Measurements from ENCODE around the gene LAP3. TPM values are rescaled to one million over a fixed set of nuclear protein-coding genes. Genes with fewer than 3 reads are reported as not detected.

Gene LAP3
- total and polyA plus RNA-seq, 4 experiments from 2014 or later, result 25.6 to 71.3 (median 35.1) TPM

- no peak overlapping the region for H3K27ac ChIP-seq (ENCODE audit: low read depth, low read length)
- H3K27me3 ChIP-seq (ENCODE audit: insufficient read depth, low read length), result no peaks in the 10 kb centered on the region
- H3K27ac Mint-ChIP-seq, result peak overlapping the region in 1 of 7 donors; percentile 51
- peaks cover 62% of the 10 kb centered on the region for H3K36me3 ChIP-seq (ENCODE audit: insufficient read depth, low read length)
- H3K4me3 Mint-ChIP-seq, result no peak overlapping the region
- H3K36me3 Mint-ChIP-seq, result peaks cover 47 to 90% of the 10 kb centered on the region in 2 donors
- CTCF ChIA-PET (ENCODE audit: partially characterized antibody), result interaction anchor here (9.9 kb wide), 1 partner anchor 84 kb away, joined by 148 read pairs; no protein-coding TSS in a partner anchor
- peaks cover 0 to 21% (median 10%) of the 10 kb centered on the region in 4 donors for H3K4me1 Mint-ChIP-seq
- H3K27me3 Mint-ChIP-seq, result no peaks in the 10 kb centered on the region
- no peak for DNase-seq
- no peaks in the 10 kb centered on the region for H3K9me3 ChIP-seq (ENCODE audit: control insufficient read depth in 1 of 2, low read length in 2 of 2)
- no peak overlapping the region for H3K4me3 ChIP-seq (ENCODE audit: low read length in 2 of 2)
- no peaks in the 10 kb centered on the region for H3K4me1 ChIP-seq (ENCODE audit: insufficient read depth, low read length)
- H3K9me3 Mint-ChIP-seq, result no peaks in the 10 kb centered on the region
- POLR2A ChIA-PET (ENCODE audit: partially characterized antibody), result no interaction called here
- intact Hi-C loops (cut with micrococcal nuclease), result no loop called here
Measured at GRCh38 chr4:17630228-17630627, 53.2 kb downstream of the LAP3 start.

- no peak overlapping the region for H3K27ac Mint-ChIP-seq
- H3K4me1 Mint-ChIP-seq, result peaks cover 0 to 18% (median 6%) of the 10 kb centered on the region in 4 donors
- no peaks in the 10 kb centered on the region for H3K4me1 ChIP-seq (ENCODE audit: insufficient read depth, low read length)
- no peak overlapping the region for H3K4me3 Mint-ChIP-seq
- no peaks in the 10 kb centered on the region for H3K9me3 Mint-ChIP-seq
- no peak overlapping the region for H3K27ac ChIP-seq (ENCODE audit: low read depth, low read length)
- H3K36me3 ChIP-seq (ENCODE audit: insufficient read depth, low read length), result peaks cover 36% of the 10 kb centered on the region
- no peaks in the 10 kb centered on the region for H3K27me3 ChIP-seq (ENCODE audit: insufficient read depth, low read length)
- no peaks in the 10 kb centered on the region for H3K9me3 ChIP-seq (ENCODE audit: control insufficient read depth in 1 of 2, low read length in 2 of 2)
- DNase-seq, result no peak
- no peak overlapping the region for H3K4me3 ChIP-seq (ENCODE audit: low read length in 2 of 2)
- ChIA-PET CTCF (ENCODE audit: partially characterized antibody) (interaction anchor here (9.9 kb wide), 1 partner anchor 87 kb away, joined by 148 read pairs; no protein-coding TSS in a partner anchor), POLR2A (ENCODE audit: partially characterized antibody) (no interaction called here)
- peaks cover 26 to 65% of the 10 kb centered on the region in 2 donors for H3K36me3 Mint-ChIP-seq
- H3K27me3 Mint-ChIP-seq, result no peaks in the 10 kb centered on the region
- intact Hi-C loops (cut with micrococcal nuclease), result no loop called here
Measured at GRCh38 chr4:17633600-17633999, 56.6 kb downstream of the LAP3 start.

- no peak for DNase-seq
- Histone ChIP-seq H3K36me3 (ENCODE audit: insufficient read depth, low read length) (peaks cover 25% of the 10 kb centered on the region), H3K27ac (ENCODE audit: low read depth, low read length) (no peak overlapping the region), H3K27me3 (ENCODE audit: insufficient read depth, low read length) (no peaks in the 10 kb centered on the region), H3K4me3 (ENCODE audit: low read length in 2 of 2) (no peak overlapping the region), H3K4me1 (ENCODE audit: insufficient read depth, low read length) (no peaks in the 10 kb centered on the region), H3K9me3 (ENCODE audit: control insufficient read depth in 1 of 2, low read length in 2 of 2) (no peaks in the 10 kb centered on the region)
- CTCF ChIA-PET (ENCODE audit: partially characterized antibody), result interaction anchor here (9.9 kb wide), 1 partner anchor 89 kb away, joined by 148 read pairs; no protein-coding TSS in a partner anchor
- Mint-ChIP-seq H3K27ac (peak overlapping the region in 3 of 7 donors; percentile 32 to 59 (median 38)), H3K36me3 (peaks cover 21 to 55% of the 10 kb centered on the region in 2 donors), H3K4me3 (no peak overlapping the region), H3K4me1 (peaks cover 0 to 6% (median 2%) of the 10 kb centered on the region in 4 donors), H3K9me3 (no peaks in the 10 kb centered on the region), H3K27me3 (no peaks in the 10 kb centered on the region)
- POLR2A ChIA-PET (ENCODE audit: partially characterized antibody), result no interaction called here
- intact Hi-C loops (cut with micrococcal nuclease), result loop anchor here (5.0 kb wide), 1 partner anchor 172 kb away; no protein-coding TSS in a partner anchor
Measured at GRCh38 chr4:17635056-17635455, 58.1 kb downstream of the LAP3 start.

GRCh38 chr4:17636341-17636695 lies 59.3 kb downstream of the LAP3 start:
- intact Hi-C loops (cut with micrococcal nuclease), result loop anchor here (1.0 to 5.0 kb wide), 4 partner anchors 22 to 956 kb away; partner anchors contain the start of gene MED28
- Mint-ChIP-seq H3K4me1 (peaks cover 0 to 5% (median under 1%) of the 10 kb centered on the region in 4 donors), H3K27me3 (no peaks in the 10 kb centered on the region), H3K4me3 (no peak overlapping the region), H3K27ac (peak overlapping the region in 1 of 7 donors; percentile 35), H3K36me3 (peaks cover 21 to 43% of the 10 kb centered on the region in 2 donors), H3K9me3 (no peaks in the 10 kb centered on the region)
- no peak overlapping the region for H3K27ac ChIP-seq (ENCODE audit: low read depth, low read length)
- H3K36me3 ChIP-seq (ENCODE audit: insufficient read depth, low read length), result peaks cover 22% of the 10 kb centered on the region
- H3K9me3 ChIP-seq (ENCODE audit: control insufficient read depth in 1 of 2, low read length in 2 of 2), result no peaks in the 10 kb centered on the region
- no peak overlapping the region for H3K4me3 ChIP-seq (ENCODE audit: low read length in 2 of 2)
- POLR2A ChIA-PET (ENCODE audit: partially characterized antibody), result interaction anchor here (0.8 to 1.0 kb wide), 4 partner anchors 22 to 301 kb away, joined by 3 to 5 read pairs (median 4); partner anchors contain the start of genes LAP3 and MED28
- H3K27me3 ChIP-seq (ENCODE audit: insufficient read depth, low read length), result no peaks in the 10 kb centered on the region
- CTCF ChIA-PET (ENCODE audit: partially characterized antibody), result interaction anchor here (0.7 to 9.9 kb wide), 7 partner anchors 28 to 957 kb away, joined by 3 to 148 read pairs (median 3); partner anchors contain the start of gene LAP3
- no peaks in the 10 kb centered on the region for H3K4me1 ChIP-seq (ENCODE audit: insufficient read depth, low read length)
- no peak for DNase-seq

- Mint-ChIP-seq H3K36me3 (peaks cover 16 to 37% of the 10 kb centered on the region in 2 donors), H3K27ac (peak overlapping the region in 4 of 7 donors; percentile 7 to 56 (median 34)), H3K4me3 (no peak overlapping the region), H3K4me1 (peaks cover 0 to 5% (median under 1%) of the 10 kb centered on the region in 4 donors), H3K27me3 (no peaks in the 10 kb centered on the region), H3K9me3 (no peaks in the 10 kb centered on the region)
- ChIA-PET POLR2A (ENCODE audit: partially characterized antibody) (interaction anchor here (0.8 to 1.0 kb wide), 4 partner anchors 23 to 302 kb away, joined by 3 to 5 read pairs (median 4); partner anchors contain the start of genes LAP3 and MED28), CTCF (ENCODE audit: partially characterized antibody) (interaction anchor here (0.7 to 9.9 kb wide), 11 partner anchors 12 to 956 kb away, joined by 3 to 148 read pairs (median 3); partner anchors contain the start of genes LAP3 and MED28)
- Histone ChIP-seq H3K27me3 (ENCODE audit: insufficient read depth, low read length) (no peaks in the 10 kb centered on the region), H3K4me1 (ENCODE audit: insufficient read depth, low read length) (no peaks in the 10 kb centered on the region), H3K9me3 (ENCODE audit: control insufficient read depth in 1 of 2, low read length in 2 of 2) (no peaks in the 10 kb centered on the region), H3K27ac (ENCODE audit: low read depth, low read length) (no peak overlapping the region), H3K36me3 (ENCODE audit: insufficient read depth, low read length) (peaks cover 17% of the 10 kb centered on the region), H3K4me3 (ENCODE audit: low read length in 2 of 2) (no peak overlapping the region)
- intact Hi-C loops (cut with micrococcal nuclease), result loop anchor here (1.0 to 5.0 kb wide), 4 partner anchors 22 to 956 kb away; partner anchors contain the start of gene MED28
- peak; percentile 49 to 64 (median 59) for DNase-seq
Measured at GRCh38 chr4:17636696-17637622, 60.0 kb downstream of the LAP3 start.

GRCh38 chr4:17639136-17639535 lies 62.1 kb downstream of the LAP3 start:
- intact Hi-C loops (cut with micrococcal nuclease), result loop anchor here (5.0 kb wide), 1 partner anchor 168 kb away; no protein-coding TSS in a partner anchor
- POLR2A ChIA-PET (ENCODE audit: partially characterized antibody), result no interaction called here
- Histone ChIP-seq H3K27ac (ENCODE audit: low read depth, low read length) (no peak overlapping the region), H3K36me3 (ENCODE audit: insufficient read depth, low read length) (no peaks in the 10 kb centered on the region), H3K4me3 (ENCODE audit: low read length in 2 of 2) (no peak overlapping the region), H3K27me3 (ENCODE audit: insufficient read depth, low read length) (no peaks in the 10 kb centered on the region), H3K4me1 (ENCODE audit: insufficient read depth, low read length) (no peaks in the 10 kb centered on the region), H3K9me3 (ENCODE audit: control insufficient read depth in 1 of 2, low read length in 2 of 2) (no peaks in the 10 kb centered on the region)
- no peak for DNase-seq
- Mint-ChIP-seq H3K27me3 (no peaks in the 10 kb centered on the region), H3K4me3 (no peak overlapping the region), H3K4me1 (peaks cover 0 to 5% (median 1%) of the 10 kb centered on the region in 4 donors), H3K36me3 (peaks cover 12 to 20% of the 10 kb centered on the region in 2 donors), H3K27ac (peak overlapping the region in 2 of 7 donors; percentile 22 to 65), H3K9me3 (peaks cover 0 to 2% (median 0%) of the 10 kb centered on the region in 8 donors)
- CTCF ChIA-PET (ENCODE audit: partially characterized antibody), result interaction anchor here (0.9 to 9.9 kb wide), 2 partner anchors 85 to 93 kb away, joined by 6 to 148 read pairs; no protein-coding TSS in a partner anchor
